ENCODE data around the gene UBE2D1. TPM values are rescaled to one million over a fixed set of nuclear protein-coding genes. Genes with fewer than 3 reads are reported as not detected.

UBE2D1 gene
- total RNA-seq, 6 experiments from 2014 or later = 8.1 to 11.3 (median 10.1) TPM

GRCh38 chr10:58362027-58362789 lies 27.4 kb downstream of the UBE2D1 start:
- no peak for DNase-seq
- TF ChIP-seq CTCF (IDR thresholded peaks at IDR 0.05) = no peak
- H3K4me1 Mint-ChIP-seq (ENCODE audit: low read depth) = peaks cover 14% of the 10 kb centered on the region
- H3K27me3 Mint-ChIP-seq (ENCODE audit: insufficient read depth) = no peaks in the 10 kb centered on the region
- no peak overlapping the region for H3K27ac Mint-ChIP-seq
- no peaks in the 10 kb centered on the region for H3K9me3 Mint-ChIP-seq
- no peak overlapping the region for H3K4me3 Mint-ChIP-seq
- no peaks in the 10 kb centered on the region for H3K36me3 Mint-ChIP-seq (ENCODE audit: low read depth)

DNA sequence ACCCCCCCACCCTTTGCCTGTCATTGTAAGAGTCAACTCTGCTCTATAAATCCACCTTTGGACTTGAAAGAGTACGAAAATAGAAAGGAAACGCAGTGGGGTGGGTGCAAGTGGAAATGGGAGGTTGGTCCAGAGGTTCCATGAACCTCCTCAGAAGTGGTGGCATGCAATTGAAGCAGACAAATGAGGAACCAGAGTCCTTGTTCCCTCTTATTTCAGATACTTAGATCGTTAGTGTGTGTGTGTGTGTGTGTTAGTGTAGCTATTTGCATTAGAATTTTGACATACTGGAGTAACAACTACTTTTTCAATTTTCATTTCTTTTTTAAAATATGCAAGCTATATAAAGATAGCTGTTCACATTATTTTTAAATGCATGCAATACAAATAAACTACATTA lies 32.3 kb downstream of the UBE2D1 start:
- TF ChIP-seq CTCF (IDR thresholded peaks at IDR 0.05) = no peak
- H3K4me1 Mint-ChIP-seq (ENCODE audit: low read depth) = no peaks in the 10 kb centered on the region
- peaks cover 1% of the 10 kb centered on the region; the same call in 1 of the 2 replicates for H3K27me3 Mint-ChIP-seq (ENCODE audit: insufficient read depth)
- DNase-seq = no peak
- no peaks in the 10 kb centered on the region for H3K9me3 Mint-ChIP-seq
- no peaks in the 10 kb centered on the region for H3K36me3 Mint-ChIP-seq (ENCODE audit: low read depth)
- no peak overlapping the region for H3K4me3 Mint-ChIP-seq
- H3K27ac Mint-ChIP-seq = no peak overlapping the region

- no peak overlapping the region for H3K4me3 Mint-ChIP-seq
These were observed 36.7 kb downstream of the UBE2D1 start for GRCh38 chr10:58371473-58371872.

DNA sequence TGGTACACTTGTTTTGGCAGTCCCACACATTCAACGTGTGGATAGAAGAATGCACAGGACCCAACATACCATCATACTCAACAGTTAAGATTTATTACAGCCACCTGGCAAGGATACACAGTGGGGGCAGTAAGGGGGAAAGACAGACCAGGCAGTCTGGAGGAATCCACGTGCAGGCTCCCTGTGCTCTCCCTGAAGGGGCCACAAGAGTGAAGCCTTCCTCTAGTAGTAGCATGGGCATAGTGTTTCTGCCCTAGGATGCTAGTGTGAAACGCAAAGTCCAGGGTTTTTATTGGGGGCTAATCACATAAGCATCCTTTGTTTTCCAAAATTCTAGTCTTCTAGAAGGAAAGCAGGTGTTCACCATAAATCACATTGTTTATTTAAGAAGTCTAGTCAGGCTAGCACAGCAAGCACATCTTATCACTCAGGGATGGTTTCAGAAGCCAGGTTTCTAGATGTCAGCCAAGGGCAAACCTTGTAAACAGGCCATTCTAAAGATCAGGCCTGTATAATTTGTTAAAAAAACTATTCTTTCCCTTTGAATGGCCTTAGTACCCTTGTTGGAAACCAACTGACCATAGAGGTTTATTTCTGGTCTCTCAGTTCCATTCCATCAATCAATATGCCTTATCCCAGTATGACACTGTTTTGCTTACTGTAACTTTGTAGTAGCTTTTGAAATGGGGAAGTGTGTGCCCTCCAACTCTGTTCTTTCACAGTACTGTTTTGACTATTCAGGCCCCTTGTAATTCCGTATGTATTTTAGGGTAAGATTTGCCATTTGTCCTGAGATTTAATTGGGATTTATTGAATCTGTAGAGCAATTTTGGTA lies 38.0 kb downstream of the UBE2D1 start:
- no peak overlapping the region for H3K4me3 Mint-ChIP-seq
- no peaks in the 10 kb centered on the region for H3K4me1 Mint-ChIP-seq (ENCODE audit: low read depth)
- H3K27ac Mint-ChIP-seq = no peak overlapping the region
- no peak for DNase-seq
- no peaks in the 10 kb centered on the region for H3K9me3 Mint-ChIP-seq
- no peak for TF ChIP-seq CTCF (IDR thresholded peaks at IDR 0.05)
- no peaks in the 10 kb centered on the region for H3K36me3 Mint-ChIP-seq (ENCODE audit: low read depth)
- peaks cover 1% of the 10 kb centered on the region; the same call in 1 of the 2 replicates for H3K27me3 Mint-ChIP-seq (ENCODE audit: insufficient read depth)

More at GRCh38 chr10:58371473-58371872, 36.7 kb downstream of the UBE2D1 start:
- TF ChIP-seq CTCF (IDR thresholded peaks at IDR 0.05) = no peak
- no peak overlapping the region for H3K27ac Mint-ChIP-seq
- DNase-seq = no peak
- peaks cover 1% of the 10 kb centered on the region; the same call in 1 of the 2 replicates for H3K27me3 Mint-ChIP-seq (ENCODE audit: insufficient read depth)
- no peaks in the 10 kb centered on the region for H3K4me1 Mint-ChIP-seq (ENCODE audit: low read depth)
- no peaks in the 10 kb centered on the region for H3K9me3 Mint-ChIP-seq
- H3K36me3 Mint-ChIP-seq (ENCODE audit: low read depth) = no peaks in the 10 kb centered on the region

DNA sequence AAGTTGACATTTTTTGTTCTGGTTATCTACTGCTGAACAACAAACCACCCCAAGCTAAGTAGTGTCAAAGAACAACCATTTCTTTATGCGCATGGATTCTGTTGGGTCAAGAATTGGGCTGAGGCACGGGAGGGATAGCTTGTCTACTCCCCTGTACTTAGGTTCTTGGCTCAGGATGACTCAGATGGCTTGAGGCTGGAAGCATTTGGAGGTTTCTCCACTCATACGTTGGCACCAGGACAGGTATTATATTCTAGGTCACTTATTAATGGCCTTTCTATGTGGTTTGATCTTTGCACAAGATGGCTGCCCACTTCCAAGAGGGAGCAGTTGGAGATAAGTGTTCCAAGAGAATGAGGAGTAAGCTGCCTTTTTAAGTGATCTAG lies 38.6 kb downstream of the UBE2D1 start:
- peaks cover 1% of the 10 kb centered on the region for H3K27me3 Mint-ChIP-seq (ENCODE audit: insufficient read depth)
- no peaks in the 10 kb centered on the region for H3K4me1 Mint-ChIP-seq (ENCODE audit: low read depth)
- no peak overlapping the region for H3K4me3 Mint-ChIP-seq
- no peaks in the 10 kb centered on the region for H3K36me3 Mint-ChIP-seq (ENCODE audit: low read depth)
- no peak for TF ChIP-seq CTCF (IDR thresholded peaks at IDR 0.05)
- H3K27ac Mint-ChIP-seq = no peak overlapping the region
- no peaks in the 10 kb centered on the region for H3K9me3 Mint-ChIP-seq
- no peak for DNase-seq
